Measurements from ENCODE around the gene ERO1A.

Gene ERO1A

GRCh38 chr14:52599974-52600373, 95.4 kb downstream of the ERO1A start:
- DNase-seq: no peak

GRCh38 chr14:52598568-52598967, 96.8 kb downstream of the ERO1A start:
- no peak for DNase-seq

- no peak for DNase-seq
Observed at GRCh38 chr14:52596861-52597260, 98.5 kb downstream of the ERO1A start.

GRCh38 chr14:52596320-52596719, 99.0 kb downstream of the ERO1A start:
- DNase-seq: no peak

- no peak for DNase-seq
Observed at GRCh38 chr14:52590318-52590717, 105.0 kb downstream of the ERO1A start.

All from midbrain (tissue), 1 donor.